RCC 7860 (cell line): ENCODE data around the gene ZNF665.
"Not testable (repeated sequence)": the region's sequence is repeated elsewhere in the genome, so short reads cannot be mapped to it uniquely, and the experiment has no call there.

Experiments used
- DNase-seq: peaks from one replicate; pipeline ENCODE4 v3.0.0-alpha.2; 2015; ENCODE audit warnings: low spot score
- FAIRE-seq: peaks from 2 replicates; lab custom pipeline; 2012; peaks lifted over from hg19 to GRCh38; lab: Jason Lieb, UNC

ZNF665 gene

GRCh38 chr19:53158119-53158656, 35.0 kb downstream of the ZNF665 start:
- no peak for DNase-seq

DNA sequence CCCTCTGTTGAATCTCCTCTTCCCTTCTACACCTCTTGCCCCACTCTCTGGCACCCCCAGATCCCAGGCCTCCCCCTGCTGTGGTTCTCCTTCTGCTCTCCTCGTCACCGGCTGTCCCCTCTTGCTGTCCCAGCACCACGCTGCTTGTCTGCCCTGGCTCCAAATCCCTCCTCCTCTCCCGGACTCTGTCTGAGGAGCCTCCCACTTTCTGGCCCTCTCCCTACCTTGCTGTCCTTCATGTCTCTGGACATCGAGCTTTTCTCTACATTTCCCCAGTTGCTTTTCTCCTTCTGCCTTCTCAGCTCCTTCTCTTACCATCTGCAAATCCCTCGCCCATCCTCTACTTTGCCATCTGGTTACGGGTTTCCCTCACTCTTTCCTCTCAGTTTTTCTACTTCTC, 35.5 kb downstream of the ZNF665 start:
- DNase-seq (no peak), FAIRE-seq (no peak)

More at GRCh38 chr19:53158119-53158656, 35.0 kb downstream of the ZNF665 start:
- FAIRE-seq, result no peak

DNA sequence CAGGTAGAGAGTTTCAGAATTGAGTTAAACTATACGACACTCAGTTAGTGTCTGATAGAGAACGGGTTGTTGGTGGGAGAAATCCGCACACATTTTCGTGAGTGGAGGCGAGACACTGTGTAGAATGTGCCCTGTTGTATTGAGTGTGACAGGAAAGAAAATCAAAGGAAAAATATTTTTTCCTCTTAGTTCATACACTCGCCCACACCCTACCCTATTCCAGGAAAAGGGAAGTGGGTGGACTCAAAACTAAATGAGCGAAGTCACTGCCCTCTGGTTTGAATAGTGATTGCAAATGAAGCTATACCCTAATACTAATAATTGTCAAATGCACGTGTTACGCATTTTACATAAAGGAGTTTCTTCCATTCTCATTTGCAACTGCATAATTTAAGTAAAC, 36.3 kb downstream of the ZNF665 start:
- no peak for FAIRE-seq

GRCh38 chr19:53147645-53148044, 45.5 kb downstream of the ZNF665 start:
- DNase-seq, result no peak

More for the DNA sequence above, 36.3 kb downstream of the ZNF665 start:
- DNase-seq, result no peak

GRCh38 chr19:53140351-53140750, 52.8 kb downstream of the ZNF665 start:
- FAIRE-seq, result no peak
- DNase-seq, result no peak

More at GRCh38 chr19:53147645-53148044, 45.5 kb downstream of the ZNF665 start:
- FAIRE-seq, result no peak

DNA sequence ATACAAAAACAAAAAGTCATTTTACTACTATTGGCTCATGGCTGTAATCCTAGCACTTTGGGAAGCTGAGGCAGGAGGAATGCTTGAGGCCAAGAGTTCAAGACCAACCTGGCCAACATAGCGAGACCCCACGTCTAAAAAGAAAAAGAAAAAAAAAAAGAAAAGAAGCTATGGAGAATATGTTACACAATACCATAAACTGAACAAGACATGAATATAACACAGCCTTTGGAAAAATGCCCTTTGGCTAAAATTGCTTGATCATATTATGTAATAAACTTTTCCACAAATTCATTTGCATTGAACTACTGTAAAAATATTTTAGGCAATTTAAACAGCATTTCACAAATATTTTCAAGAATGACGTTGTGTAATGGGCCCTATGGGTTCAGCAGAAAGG, 56.7 kb downstream of the ZNF665 start:
- FAIRE-seq, result no peak
- no peak for DNase-seq

DNA sequence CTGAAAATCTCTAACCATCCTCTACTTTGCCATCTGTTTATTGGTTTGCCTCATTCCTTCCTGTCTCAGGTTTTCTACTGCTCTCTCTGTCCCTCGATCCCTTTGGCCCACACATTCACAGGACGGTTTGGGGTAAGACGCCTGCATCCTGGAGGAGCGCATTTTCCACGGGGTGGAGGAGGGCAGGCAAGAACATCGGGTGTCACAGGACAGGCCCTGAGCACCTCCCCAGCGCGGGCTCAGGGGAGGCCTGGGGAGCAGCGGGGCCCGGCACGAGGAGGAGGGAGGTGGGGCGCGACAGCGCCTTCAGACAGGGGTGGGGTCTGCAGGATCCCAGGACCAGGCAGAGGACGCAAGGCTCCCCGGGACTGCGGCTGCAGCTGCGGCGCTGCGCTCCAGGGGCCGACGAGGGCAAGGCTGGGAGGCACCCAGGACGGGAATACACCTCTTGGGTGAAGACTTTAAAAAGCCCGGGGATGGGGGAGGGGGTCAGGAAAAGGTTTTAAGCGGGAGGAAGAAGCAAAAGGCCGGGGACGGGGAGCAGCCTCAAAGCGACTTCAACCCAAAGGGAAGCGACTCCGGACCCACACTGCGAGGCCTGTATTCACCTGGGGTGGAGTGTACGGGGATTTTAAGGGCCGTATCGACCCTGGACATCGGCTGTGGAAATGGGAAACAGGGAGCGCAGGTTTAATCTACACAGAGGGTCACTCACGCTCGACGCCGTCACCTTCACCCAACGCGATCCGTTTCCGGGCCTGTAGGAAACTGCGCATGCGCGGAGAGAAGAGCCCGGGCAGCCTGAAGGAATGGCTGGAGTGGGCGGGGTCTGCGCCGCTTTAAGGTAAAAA, 60.8 kb downstream of the ZNF665 start, which contains the start of gene ZNF415:
Gene ZNF415, minus strand, starts transcription at position 770 of the 851 bp plus-strand sequence. CDS start 10,234 bp downstream, outside the sequence.
- FAIRE-seq (no peak), DNase-seq (peak; percentile 44)

DNA sequence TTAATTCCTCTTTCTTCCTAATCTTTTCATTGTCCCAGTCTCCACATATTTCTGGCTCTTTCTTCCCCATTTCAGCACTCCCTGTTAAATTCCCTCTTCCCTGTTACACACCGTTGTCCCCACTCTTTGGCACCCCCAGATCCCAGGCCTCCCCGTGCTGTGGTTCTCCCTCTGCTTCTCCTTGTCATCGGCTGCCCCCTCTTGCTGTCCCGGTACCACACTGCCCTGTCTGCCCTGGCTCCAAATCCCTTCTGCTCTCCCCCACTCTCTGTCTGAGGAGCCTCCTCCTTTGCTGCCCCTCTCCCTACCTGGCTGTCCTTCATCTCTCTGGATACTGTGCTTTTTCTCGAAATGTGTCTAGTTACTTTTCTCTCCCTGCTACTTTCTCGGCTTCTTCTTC, 61.4 kb downstream of the ZNF665 start:
- DNase-seq (no peak), FAIRE-seq (no peak)

DNA sequence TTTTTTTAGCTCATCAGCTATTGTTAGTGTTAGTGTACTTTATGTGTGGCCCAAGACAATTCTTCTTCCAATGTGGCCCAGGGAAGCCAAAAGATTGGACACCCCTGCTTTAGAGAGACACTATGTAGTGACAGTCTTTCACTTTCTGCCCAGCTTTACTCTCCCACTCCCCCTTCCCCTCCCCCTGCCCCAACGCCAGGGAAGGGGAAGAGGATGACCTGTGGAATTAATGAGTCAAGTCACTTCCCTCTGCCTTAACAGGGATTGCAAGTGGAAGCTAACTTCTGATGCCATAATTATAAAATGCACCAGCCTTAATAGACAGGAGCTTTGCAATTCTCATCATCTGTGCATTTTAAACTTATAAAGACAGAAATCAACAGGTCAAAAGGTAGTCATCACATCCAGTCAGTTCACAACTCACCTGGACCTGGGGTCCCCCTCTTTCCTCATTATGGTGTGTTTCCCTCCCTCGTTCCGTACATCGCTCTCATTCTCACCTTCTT, 62.0 kb downstream of the ZNF665 start:
- DNase-seq (no peak), FAIRE-seq (no peak)

DNA sequence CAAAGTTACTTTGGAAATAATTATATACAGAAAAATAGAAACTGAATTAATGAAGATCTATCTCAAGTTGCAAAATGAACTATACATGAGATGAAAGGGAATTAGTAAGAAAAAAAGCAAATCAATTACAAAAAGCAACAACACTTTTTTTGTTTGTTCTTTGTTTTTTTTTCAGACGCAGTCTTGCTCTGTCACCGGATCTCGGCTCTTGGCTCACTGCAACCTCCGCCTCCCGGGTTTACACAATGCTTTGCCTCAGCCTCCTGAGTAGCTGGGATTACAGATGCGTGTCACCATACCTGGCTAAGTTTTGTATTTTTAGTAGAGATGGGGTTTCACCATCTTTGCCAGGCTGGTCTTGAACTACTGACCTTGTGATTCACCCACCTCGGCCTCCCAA, 62.7 kb downstream of the ZNF665 start:
- FAIRE-seq, result no peak
- no peak for DNase-seq

- not testable (repeated sequence) for FAIRE-seq, DNase-seq
Observed at GRCh38 chr19:53126733-53127526, 66.2 kb downstream of the ZNF665 start.

GRCh38 chr19:53123400-53123799, 69.8 kb downstream of the ZNF665 start:
- DNase-seq (no peak), FAIRE-seq (no peak)
